Sigmoid colon (tissue), 7 donors: ENCODE measurements around the gene GNLY. TPM values are rescaled to one million over a fixed set of nuclear protein-coding genes. Genes with fewer than 3 reads are reported as not detected.

Experiments used
- DNase-seq: peaks from one replicate; pipeline ENCODE4 v3.0.0-alpha.2; 2019
- H3K27ac ChIP-seq, 4 donors: fragments of 200-600 bp; sonication (generic); one replicate each; pipeline ENCODE4 v1.5.1; 2016 to 2019; ENCODE audit warnings: mild to moderate bottlenecking in 1 of 4
- H3K27me3 ChIP-seq, 3 donors: fragments of 200-600 bp; sonication (generic); one replicate each; pipeline ENCODE4 v1.5.1; 2019; ENCODE audit warnings: mild to moderate bottlenecking in 1 of 3
- H3K36me3 ChIP-seq, 4 donors: fragments of 200-600 bp; sonication (generic); one replicate each; pipeline ENCODE4 v1.5.1; 2016 to 2019
- H3K4me1 ChIP-seq, 4 donors: fragments of 200-600 bp; sonication (generic); one replicate each; pipeline ENCODE4 v1.5.1; 2017 to 2019
- H3K4me3 ChIP-seq, 4 donors: fragments of 200-600 bp; sonication (generic); one replicate each; pipeline ENCODE4 v1.5.1; 2017 to 2019; ENCODE audit warnings: mild to moderate bottlenecking in 2 of 4, moderate library complexity in 1 of 4
- H3K9me3 ChIP-seq, 4 donors: fragments of 200-600 bp in 3 of 4; sonication (generic) in 3 of 4; one replicate each; pipeline versions ENCODE4 v1.5.1 to v1.6.1; 2013 to 2019
- CTCF ChIP-seq, 4 experiments: fragments of 450-650 bp in 3 of 4; fragments of 200-600 bp in 1 of 4; IDR thresholded peaks; one replicate each; pipeline ENCODE4 v1.5.1; 2016 to 2019; ENCODE audit warnings: antibody characterized with exemption in 4 of 4, mild to moderate bottlenecking in 3 of 4, moderate library complexity in 2 of 4
- EP300 ChIP-seq, 4 donors: sonication (generic); formaldehyde crosslinking; IDR thresholded peaks; one replicate each; pipeline ENCODE4 v1.6.1; 2017; ENCODE audit warnings: antibody characterized with exemption in 4 of 4
- POLR2A ChIP-seq, 2 donors: fragments of 450-650 bp; IDR thresholded peaks; one replicate each; pipeline ENCODE4 v1.6.1; 2016; ENCODE audit warnings: antibody characterized with exemption in 2 of 2, mild to moderate bottlenecking in 2 of 2, moderate library complexity in 2 of 2
- POLR2AphosphoS5 ChIP-seq, 4 donors: sonication (generic); formaldehyde crosslinking; IDR thresholded peaks; one replicate each; pipeline ENCODE4 v1.6.1; 2017; ENCODE audit warnings: antibody characterized with exemption in 4 of 4
- WGBS, 2 donors: extraction: QIAGEN DNeasy Blood & Tissue Kit; methylation state at CpG; one replicate each; pipeline ENCODE4 v1.1.7; 2013; 5-methylcytosine and 5-hydroxymethylcytosine counted together
- intact Hi-C: fragments of 100-400 bp; cut with DNase I; formaldehyde crosslinking; loops from one replicate; pipeline ENCODE4 v1.15.1; 2023
- polyA plus RNA-seq, 3 donors: library from polyadenylated mRNA; stranded (reverse); fragments of 200-250 nt; gene quantifications; one replicate each; pipeline ENCODE4 v1.2.3, GENCODE V29; 2013
- total RNA-seq, 4 donors: library from RNA; depleted of rRNA; stranded (reverse); fragments of >200 nt; gene quantifications; one replicate each; pipeline ENCODE4 v1.1.0, GENCODE V29; 2016
- donor health status: healthy with polysubstance abuse.
- donor health status: Bipolar disorder and iron deficiency.
- donor health status: healthy.

Gene GNLY
- total and polyA plus RNA-seq, 7 donors = 1.6 to 13.9 (median 3.3) TPM; not detected in 3

- WGBS, 2 donors = 85 to 89% methylated on average over 7 of the region's 7 CpGs
- intact Hi-C loops = no loop called here
- Histone ChIP-seq H3K4me1 (peaks cover 0 to 3% (median 0%) of the 10 kb centered on the region in 4 donors), H3K9me3 (no peaks in the 10 kb centered on the region), H3K36me3 (peaks cover 0 to 23% (median 0%) of the 10 kb centered on the region in 4 donors), H3K27me3 (no peaks in the 10 kb centered on the region), H3K27ac (peak overlapping the region in 1 of 4 donors; percentile 64), H3K4me3 (no peak overlapping the region)
- DNase-seq = no peak
- TF ChIP-seq CTCF (IDR thresholded peaks at IDR 0.05) (no peak), POLR2AphosphoS5 (IDR thresholded peaks at IDR 0.05) (no peak), EP300 (IDR thresholded peaks at IDR 0.05) (no peak), POLR2A (IDR thresholded peaks at IDR 0.05) (no peak)
Observed at GRCh38 chr2:85660725-85661124, 33.4 kb upstream of the GNLY start.

DNA sequence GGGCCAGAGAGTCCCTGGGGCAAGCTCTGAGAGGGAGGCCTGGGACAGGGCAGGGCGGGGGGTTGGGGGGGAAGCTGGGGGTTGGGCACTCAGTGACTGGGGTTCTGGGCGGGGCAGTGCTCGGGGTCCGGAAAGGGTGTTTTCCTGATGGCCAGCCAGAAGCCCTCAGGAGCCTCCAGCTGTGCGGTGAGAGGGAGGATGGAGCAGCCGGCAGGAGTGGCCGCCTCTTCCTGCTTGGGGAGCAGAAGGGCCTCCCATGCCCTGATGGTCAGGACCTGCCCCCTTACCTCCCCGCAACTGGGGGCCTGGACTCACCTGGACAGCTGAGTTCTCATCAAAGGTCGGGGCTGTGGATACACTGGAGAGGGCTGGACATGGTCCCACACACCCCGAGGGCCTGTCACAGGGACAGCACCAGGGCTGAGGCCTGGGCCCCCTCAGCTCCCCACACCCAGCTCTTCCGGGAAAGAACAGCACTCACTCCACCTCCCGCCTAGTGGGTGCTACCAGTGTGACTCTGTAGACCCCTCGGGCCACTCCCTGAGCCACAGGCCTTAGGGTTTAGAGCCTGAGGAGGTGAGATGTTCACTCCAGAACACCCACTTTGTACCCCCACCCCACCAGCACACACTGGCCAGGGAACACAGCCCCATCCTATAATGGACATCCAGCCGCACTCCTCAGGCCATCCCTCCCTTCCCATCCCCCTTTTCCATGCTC lies 32.9 kb upstream of the GNLY start:
- Histone ChIP-seq H3K27ac (peak overlapping the region in 3 of 4 donors; percentile 17 to 64 (median 23)), H3K4me1 (peaks cover 0 to 3% (median 0%) of the 10 kb centered on the region in 4 donors), H3K9me3 (no peaks in the 10 kb centered on the region), H3K36me3 (peaks cover 0 to 19% (median 0%) of the 10 kb centered on the region in 4 donors), H3K4me3 (no peak overlapping the region), H3K27me3 (no peaks in the 10 kb centered on the region)
- TF ChIP-seq EP300 (IDR thresholded peaks at IDR 0.05) = no peak
- TF ChIP-seq POLR2A (IDR thresholded peaks at IDR 0.05) = no peak
- no peak for TF ChIP-seq CTCF (IDR thresholded peaks at IDR 0.05)
- intact Hi-C loops = no loop called here
- WGBS, 2 donors = 81 to 90% methylated on average over 14 of the region's 14 CpGs
- DNase-seq = peak; percentile 61

DNA sequence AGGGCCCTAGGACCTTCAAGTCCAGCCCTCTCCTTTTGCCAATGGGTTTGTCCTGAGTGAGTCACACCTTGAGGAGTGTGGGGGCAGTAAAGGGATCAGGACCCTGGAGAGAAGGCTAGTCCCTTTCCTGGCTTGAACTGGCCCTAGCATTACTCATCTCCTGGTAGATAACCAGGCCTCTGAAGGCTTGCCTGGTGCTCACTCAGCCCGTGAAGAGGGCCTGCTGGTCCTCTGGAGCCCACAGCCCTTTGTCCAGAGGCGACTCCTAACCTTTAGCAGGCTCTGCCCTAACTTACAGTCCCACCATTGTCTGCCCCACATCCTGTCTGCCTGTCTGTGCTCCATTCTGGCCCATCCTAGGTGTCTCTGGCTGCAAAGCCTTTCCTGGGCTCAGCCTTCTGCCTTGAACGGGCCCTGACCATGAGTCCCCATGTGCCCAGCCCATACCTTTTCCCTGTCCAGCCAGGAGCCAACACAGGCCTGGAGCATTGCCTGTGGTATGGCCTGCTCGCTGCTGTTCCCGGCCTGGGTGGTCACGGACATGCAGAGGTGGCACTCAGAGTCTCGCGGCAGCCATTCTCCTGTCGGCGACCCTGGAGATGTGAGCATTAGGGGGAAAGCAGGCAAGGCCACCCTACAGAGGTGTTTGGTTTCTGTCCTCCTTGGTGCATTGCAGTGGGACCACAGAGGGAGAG lies 31.1 kb upstream of the GNLY start:
- Histone ChIP-seq H3K4me1 (peaks cover 0 to 3% (median 0%) of the 10 kb centered on the region in 4 donors), H3K27ac (peak overlapping the region in 1 of 4 donors; percentile 38), H3K9me3 (no peaks in the 10 kb centered on the region), H3K36me3 (peaks cover 0 to 9% (median 0%) of the 10 kb centered on the region in 4 donors), H3K27me3 (no peaks in the 10 kb centered on the region), H3K4me3 (no peak overlapping the region)
- DNase-seq = peak; percentile 67
- peak in 1 of 4 donors; percentile 18 for TF ChIP-seq POLR2AphosphoS5 (IDR thresholded peaks at IDR 0.05)
- TF ChIP-seq EP300 (IDR thresholded peaks at IDR 0.05) = no peak
- intact Hi-C loops = no loop called here
- 92 to 93% methylated on average over 10 of the region's 10 CpGs for WGBS, 2 donors

- DNase-seq = peak; percentile 44
Observed at GRCh38 chr2:85663594-85664565, 30.3 kb upstream of the GNLY start.

More at GRCh38 chr2:85663594-85664565, 30.3 kb upstream of the GNLY start:
- intact Hi-C loops = no loop called here
- Histone ChIP-seq H3K36me3 (peaks cover 0 to 3% (median 0%) of the 10 kb centered on the region in 4 donors), H3K4me3 (no peak overlapping the region), H3K27me3 (no peaks in the 10 kb centered on the region), H3K4me1 (peaks cover 0 to 3% (median 0%) of the 10 kb centered on the region in 4 donors), H3K27ac (peak overlapping the region in 1 of 4 donors; percentile 38), H3K9me3 (no peaks in the 10 kb centered on the region)
- TF ChIP-seq POLR2A (IDR thresholded peaks at IDR 0.05) (no peak), CTCF (IDR thresholded peaks at IDR 0.05) (no peak), EP300 (IDR thresholded peaks at IDR 0.05) (no peak), POLR2AphosphoS5 (IDR thresholded peaks at IDR 0.05) (no peak)
- 96 to 97% methylated on average over 23 of the region's 23 CpGs for WGBS, 2 donors
